Esophagus muscularis mucosa (tissue), 4 donors: ENCODE data around the gene UNKL.

ENCODE experiments used
- CTCF ChIP-seq, 3 experiments: fragments of 200-600 bp in 2 of 3; fragments of 450-650 bp in 1 of 3; sonication (generic) in 2 of 3; IDR thresholded peaks; one replicate each; pipeline ENCODE4 v1.5.1; 2017 to 2019; ENCODE audit warnings: antibody characterized with exemption in 3 of 3, mild to moderate bottlenecking in 2 of 3, moderate library complexity in 1 of 3
- EP300 ChIP-seq: sonication (generic); formaldehyde crosslinking; IDR thresholded peaks from one replicate; pipeline ENCODE4 v1.6.1; 2017; ENCODE audit warnings: antibody characterized with exemption
- POLR2A ChIP-seq: fragments of 450-650 bp; IDR thresholded peaks from one replicate; pipeline ENCODE4 v1.6.1; 2017; ENCODE audit warnings: antibody characterized with exemption, moderate library complexity, mild to moderate bottlenecking, low read depth
- POLR2AphosphoS5 ChIP-seq, 2 donors: sonication (generic); formaldehyde crosslinking; IDR thresholded peaks; one replicate each; pipeline ENCODE4 v1.6.1; 2017; ENCODE audit warnings: antibody characterized with exemption in 2 of 2

GRCh38 chr16:1350691-1351090 lies 63.8 kb downstream of the UNKL start:
- TF ChIP-seq CTCF (IDR thresholded peaks at IDR 0.05) (no peak), POLR2A (no peak), EP300 (no peak), POLR2AphosphoS5 (IDR thresholded peaks at IDR 0.05) (no peak)
